GM18873 (cell line): ENCODE measurements around the gene ANTKMT.

Experiments used
- ATAC-seq: cut with Tn5 transposase; IDR thresholded peaks from one replicate; pipeline ENCODE4 v1.9.1; 2021; ENCODE audit warnings: mild to moderate bottlenecking, moderate library complexity, moderate number of reproducible peaks; ENCODE audit not compliant: unreplicated experiment, low FRiP score

Gene ANTKMT

DNA sequence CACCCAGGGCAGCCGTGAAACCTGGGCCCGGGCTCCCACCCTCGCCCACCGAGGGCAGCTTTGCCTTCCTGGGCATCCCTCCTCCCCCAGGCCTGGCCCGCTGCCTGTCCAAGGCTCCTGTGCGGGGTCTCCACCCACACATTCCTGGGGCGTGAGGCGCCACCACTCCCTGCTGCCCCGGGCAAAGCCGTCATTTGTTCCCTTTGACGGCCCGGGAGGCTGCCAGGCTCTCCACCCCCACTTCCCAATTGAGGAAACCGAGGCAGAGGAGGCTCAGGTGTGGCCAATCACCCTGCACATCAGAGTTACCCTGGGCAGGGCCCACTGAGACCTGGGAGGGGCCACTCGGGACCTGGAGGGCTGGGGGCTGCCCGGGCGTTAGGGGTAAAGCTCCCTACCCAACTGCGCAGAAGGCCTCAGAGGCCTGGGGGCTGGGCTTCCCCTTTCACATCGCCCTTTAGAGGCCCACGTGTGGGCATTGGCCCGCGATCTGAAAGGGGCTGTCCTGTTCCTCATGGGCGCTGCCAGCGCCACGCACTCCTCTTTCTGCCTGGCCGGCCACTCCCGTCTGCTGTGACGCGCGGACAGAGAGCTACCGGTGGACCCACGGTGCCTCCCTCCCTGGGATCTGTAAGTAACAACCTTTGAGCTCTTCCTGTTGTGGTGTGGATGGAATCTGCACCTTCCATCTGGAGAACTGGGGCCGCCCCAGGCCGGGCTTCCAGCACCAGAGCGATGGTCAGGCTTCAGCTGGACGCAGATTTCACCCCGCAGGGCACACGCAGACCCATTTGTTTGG lies 39.8 kb downstream of the ANTKMT start, which contains the start of gene MSLN:
TSS of gene MSLN (plus strand) at position 190 of the 799 bp plus-strand sequence. CDS start 1,947 bp downstream, outside the sequence.
- no peak for ATAC-seq

GRCh38 chr16:761625-762513 lies 40.9 kb downstream of the ANTKMT start:
- ATAC-seq = no peak

DNA sequence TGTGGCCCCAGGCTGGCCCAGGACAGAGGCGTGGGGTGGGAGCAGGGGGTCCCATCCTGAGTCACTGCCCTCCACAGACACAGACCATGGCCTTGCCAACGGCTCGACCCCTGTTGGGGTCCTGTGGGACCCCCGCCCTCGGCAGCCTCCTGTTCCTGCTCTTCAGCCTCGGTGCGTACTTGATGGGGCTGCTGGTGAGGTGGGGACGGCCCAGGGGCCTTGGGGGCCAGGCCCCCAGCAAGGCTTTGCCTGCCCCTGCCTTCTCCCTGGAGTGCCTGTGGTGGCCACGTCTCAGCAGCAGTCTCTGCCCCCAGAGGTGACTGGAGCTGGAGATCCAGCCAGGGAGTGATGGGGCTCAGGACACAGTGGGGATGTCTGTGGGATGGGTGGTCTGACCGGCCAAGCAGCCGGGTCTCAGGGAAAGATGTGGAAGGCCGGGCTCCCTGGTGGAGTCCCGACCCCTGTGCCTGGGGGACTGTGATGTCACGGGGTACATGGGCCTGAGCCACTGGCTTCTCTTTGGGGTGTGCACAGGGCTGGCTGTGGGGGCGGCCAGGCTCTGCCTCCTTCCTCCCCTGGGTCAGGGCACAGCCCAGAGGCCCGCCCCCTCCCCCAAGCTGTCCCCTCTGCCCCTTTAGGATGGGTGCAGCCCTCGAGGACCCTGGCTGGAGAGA lies 41.8 kb downstream of the ANTKMT start:
- ATAC-seq = no peak

DNA sequence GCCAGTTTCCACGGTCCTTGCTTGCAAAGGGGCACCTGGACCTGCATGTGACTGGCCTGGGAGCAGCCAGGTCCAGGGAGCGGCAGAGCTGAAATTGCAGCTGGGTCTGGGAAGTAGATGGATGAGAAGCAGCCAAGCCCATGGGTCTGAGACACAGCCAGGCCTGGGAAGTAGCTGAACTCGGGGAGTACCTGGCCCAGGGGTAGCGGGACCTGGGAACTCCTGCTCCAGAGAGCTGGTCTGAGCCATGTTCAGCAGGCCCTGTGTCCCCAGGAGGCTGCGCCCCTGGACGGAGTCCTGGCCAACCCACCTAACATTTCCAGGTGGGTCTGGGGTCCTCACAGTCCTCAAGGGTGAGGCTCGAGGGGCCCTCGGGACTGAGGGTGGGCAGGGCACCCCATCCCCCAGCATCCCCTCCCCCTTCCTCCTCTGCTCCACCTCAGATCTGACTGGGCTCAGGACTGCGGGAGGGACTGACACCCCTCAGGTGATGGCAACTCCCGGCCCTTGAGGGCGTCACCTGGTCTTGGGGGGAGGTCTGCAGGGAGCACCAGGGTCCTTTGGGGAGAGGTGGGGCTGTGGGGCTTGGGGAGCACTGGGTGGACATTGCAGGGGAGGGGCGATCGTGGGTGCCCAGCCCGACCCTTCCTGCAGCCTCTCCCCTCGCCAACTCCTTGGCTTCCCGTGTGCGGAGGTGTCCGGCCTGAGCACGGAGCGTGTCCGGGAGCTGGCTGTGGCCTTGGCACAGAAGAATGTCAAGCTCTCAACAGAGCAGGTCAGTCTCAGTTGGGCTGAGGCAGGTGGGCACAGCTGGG lies 42.6 kb downstream of the ANTKMT start:
- no peak for ATAC-seq

GRCh38 chr16:764184-764750 lies 43.3 kb downstream of the ANTKMT start:
- no peak for ATAC-seq

GRCh38 chr16:764848-765487 lies 44.0 kb downstream of the ANTKMT start:
- no peak for ATAC-seq

DNA sequence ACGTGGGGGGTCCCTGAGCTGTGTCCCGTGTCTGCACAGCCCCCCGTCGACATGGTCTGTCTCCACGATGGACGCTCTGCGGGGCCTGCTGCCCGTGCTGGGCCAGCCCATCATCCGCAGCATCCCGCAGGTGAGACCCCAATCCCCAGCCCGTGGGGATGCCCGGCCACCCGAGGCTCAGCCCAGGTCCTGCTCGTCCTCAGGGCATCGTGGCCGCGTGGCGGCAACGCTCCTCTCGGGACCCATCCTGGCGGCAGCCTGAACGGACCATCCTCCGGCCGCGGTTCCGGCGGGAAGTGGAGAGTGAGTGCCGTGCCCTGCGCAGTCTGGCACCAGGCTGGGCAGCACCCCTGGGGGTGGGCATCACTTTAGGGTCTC lies 44.5 kb downstream of the ANTKMT start:
- ATAC-seq = no peak

DNA sequence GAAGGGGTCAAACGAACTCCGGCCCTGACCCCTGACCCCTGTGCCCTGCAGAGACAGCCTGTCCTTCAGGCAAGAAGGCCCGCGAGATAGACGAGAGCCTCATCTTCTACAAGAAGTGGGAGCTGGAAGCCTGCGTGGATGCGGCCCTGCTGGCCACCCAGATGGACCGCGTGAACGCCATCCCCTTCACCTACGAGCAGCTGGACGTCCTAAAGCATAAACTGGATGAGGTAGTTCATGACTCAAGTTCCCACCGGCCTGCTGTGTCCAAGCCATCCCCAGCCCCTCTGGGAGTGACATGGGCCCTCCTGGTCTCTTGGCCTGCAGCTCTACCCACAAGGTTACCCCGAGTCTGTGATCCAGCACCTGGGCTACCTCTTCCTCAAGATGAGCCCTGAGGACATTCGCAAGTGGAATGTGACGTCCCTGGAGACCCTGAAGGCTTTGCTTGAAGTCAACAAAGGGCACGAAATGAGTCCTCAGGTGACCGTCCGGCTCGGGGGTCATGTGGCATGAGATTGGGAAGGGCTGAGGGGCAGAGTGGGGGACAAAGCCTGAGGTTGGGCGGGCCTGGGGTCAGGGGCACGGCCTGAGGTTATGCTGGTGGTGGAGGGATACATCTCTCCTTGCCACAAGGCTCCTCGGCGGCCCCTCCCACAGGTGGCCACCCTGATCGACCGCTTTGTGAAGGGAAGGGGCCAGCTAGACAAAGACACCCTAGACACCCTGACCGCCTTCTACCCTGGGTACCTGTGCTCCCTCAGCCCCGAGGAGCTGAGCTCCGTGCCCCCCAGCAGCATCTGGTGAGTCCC lies 45.3 kb downstream of the ANTKMT start:
- ATAC-seq = no peak

DNA sequence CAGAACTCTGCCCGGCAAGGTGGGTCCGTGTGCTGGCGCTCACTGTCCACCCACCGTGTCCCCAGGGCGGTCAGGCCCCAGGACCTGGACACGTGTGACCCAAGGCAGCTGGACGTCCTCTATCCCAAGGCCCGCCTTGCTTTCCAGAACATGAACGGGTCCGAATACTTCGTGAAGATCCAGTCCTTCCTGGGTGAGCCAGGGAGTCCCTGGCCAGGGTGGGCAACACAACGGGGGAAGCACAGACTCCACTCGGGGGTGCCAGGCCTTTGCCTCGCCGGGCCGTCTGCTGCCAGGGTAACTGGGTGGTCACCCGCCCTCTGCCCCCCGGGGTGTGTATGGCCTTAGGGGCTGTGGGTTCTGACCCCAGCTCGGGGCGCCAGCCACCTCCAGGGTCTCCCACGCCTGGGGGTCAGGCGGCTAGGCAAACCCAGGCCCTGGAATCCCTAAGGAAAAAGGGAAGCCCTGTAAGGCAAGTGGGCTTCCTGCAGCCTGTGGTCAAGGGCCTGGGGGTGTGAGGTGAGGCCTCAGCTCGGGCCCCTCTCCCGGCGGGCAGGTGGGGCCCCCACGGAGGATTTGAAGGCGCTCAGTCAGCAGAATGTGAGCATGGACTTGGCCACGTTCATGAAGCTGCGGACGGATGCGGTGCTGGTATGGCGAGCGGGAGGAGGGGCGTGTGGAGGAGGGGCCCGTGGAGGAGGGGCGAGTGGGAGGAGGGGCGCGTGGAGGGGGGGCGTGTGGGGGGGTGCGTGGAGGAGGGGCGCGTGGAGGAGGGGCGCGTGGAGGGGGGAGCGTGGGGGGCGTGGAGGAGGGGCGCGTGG lies 46.1 kb downstream of the ANTKMT start:
- no peak for ATAC-seq

DNA sequence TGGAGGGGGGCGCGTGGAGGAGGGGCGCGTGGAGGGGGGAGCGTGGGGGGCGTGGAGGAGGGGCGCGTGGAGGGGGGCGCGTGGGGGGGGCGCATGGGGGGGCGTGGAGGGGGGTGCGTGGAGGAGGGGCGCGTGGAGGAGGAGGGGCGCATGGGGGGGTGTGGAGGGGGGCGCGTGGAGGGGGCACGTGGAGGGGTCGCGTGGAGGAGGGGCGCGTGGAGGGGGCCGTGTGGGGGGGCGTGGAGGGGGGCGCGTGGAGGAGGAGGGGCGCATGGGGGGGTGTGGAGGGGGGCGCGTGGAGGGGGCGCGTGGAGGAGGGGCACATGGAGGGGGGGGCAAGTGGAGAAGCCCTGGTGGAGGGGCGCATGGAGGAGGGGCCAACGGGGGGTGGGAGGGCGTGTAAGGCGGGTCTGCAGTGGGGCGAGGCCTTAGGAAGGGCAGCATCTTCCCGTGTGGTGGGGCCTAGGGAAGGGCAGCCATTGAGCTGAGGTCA lies 46.8 kb downstream of the ANTKMT start:
- ATAC-seq = no peak

- ATAC-seq = no peak
Measured at GRCh38 chr16:768428-768827, 47.5 kb downstream of the ANTKMT start.

GRCh38 chr16:769184-769784 lies 48.3 kb downstream of the ANTKMT start:
- no peak for ATAC-seq

- ATAC-seq = no peak
Measured at GRCh38 chr16:769934-770333, 49.0 kb downstream of the ANTKMT start.

- no peak for ATAC-seq
Measured at GRCh38 chr16:770411-770810, 49.5 kb downstream of the ANTKMT start.
